Prostate gland (tissue), 2 donors: ENCODE data around the gene TTC33.

Experiments
- CTCF ChIP-seq, 4 experiments: fragments of 200-600 bp in 2 of 4; fragments of 450-650 bp in 2 of 4; sonication (generic) in 2 of 4; IDR thresholded peaks; 1 replicate in 3 of 4; 2 replicates in 1 of 4; pipeline ENCODE4 v1.5.1; 2016 to 2019; ENCODE audit warnings: antibody characterized with exemption in 4 of 4, mild to moderate bottlenecking in 2 of 4, moderate library complexity in 2 of 4
- POLR2A ChIP-seq: fragments of 450-650 bp; IDR thresholded peaks from one replicate; pipeline ENCODE4 v1.6.1; 2016; ENCODE audit warnings: antibody characterized with exemption, mild to moderate bottlenecking
- POLR2AphosphoS5 ChIP-seq: sonication (generic); formaldehyde crosslinking; IDR thresholded peaks from one replicate; pipeline ENCODE4 v1.6.1; 2017; ENCODE audit warnings: antibody characterized with exemption

- TF ChIP-seq CTCF (IDR thresholded peaks at IDR 0.05) (no peak), POLR2A (no peak), POLR2AphosphoS5 (no peak)
These were observed 184.0 kb downstream of the TTC33 start for GRCh38 chr5:40571729-40572128.
